Left lung (tissue), 10 donors: ENCODE data around the gene GJC1. TPM values are rescaled to one million over a fixed set of nuclear protein-coding genes. Genes with fewer than 3 reads are reported as not detected.
A peak's percentile ranks its signal among the peaks of the same experiment; 100 is the strongest.

Experiments used
- ATAC-seq: fragments of 200-7000 bp; cut with Tn5 transposase; one replicate; pipeline ENCODE4 v1.9.1; 2020; ENCODE audit warnings: moderate library complexity
- DNase-seq, 4 donors: peaks; one replicate each; pipeline ENCODE4 v3.0.0-alpha.2; 2013 to 2020
- H3K27ac ChIP-seq, 2 donors: fragments of 200-600 bp; sonication (generic) in 1 of 2; one replicate each; pipeline versions ENCODE4 v1.5.0 to v1.8.0; 2020 to 2021
- H3K27me3 ChIP-seq, 2 donors: fragments of 200-600 bp; sonication (generic) in 1 of 2; one replicate each; pipeline versions ENCODE4 v1.5.0 to v1.8.0; 2020 to 2021
- H3K36me3 ChIP-seq, 2 donors: fragments of 200-600 bp; sonication (generic) in 1 of 2; one replicate each; pipeline versions ENCODE4 v1.5.0 to v1.8.0; 2020 to 2021
- H3K4me1 ChIP-seq, 2 donors: fragments of 200-600 bp; one replicate each; pipeline ENCODE4 v1.8.0; 2021
- H3K4me3 ChIP-seq, 2 donors: fragments of 200-600 bp; sonication (generic) in 1 of 2; one replicate each; pipeline versions ENCODE4 v1.5.0 to v1.8.0; 2020 to 2021; ENCODE audit warnings: mild to moderate bottlenecking in 1 of 2
- H3K9me3 ChIP-seq, 2 donors: fragments of 200-600 bp; sonication (generic) in 1 of 2; one replicate each; pipeline versions ENCODE4 v1.5.0 to v1.8.0; 2020 to 2021
- intact Hi-C, 2 donors: fragments of 100-400 bp; cut with DNase I; formaldehyde crosslinking; loops; one replicate each; pipeline versions ENCODE4 v1.11.2 to v1.14.2; 2022
- polyA plus RNA-seq, 6 donors: library from polyadenylated mRNA; unstranded; fragments of 120-200 nt; gene quantifications; one replicate each; pipeline ENCODE4 v1.2.1, GENCODE V29; 2013; ENCODE audit not compliant: insufficient read length in 6 of 6
- total RNA-seq, 2 donors: library from RNA; stranded (reverse); fragmentation: NEBNext Ultra II Directional; extraction: Animal tissue kit (Norgen Biotek cat#: 25700); gene quantifications; one replicate each; pipeline ENCODE4 v1.2.1, GENCODE V29; 2021
- TF ChIP-seq, protein P1 (sequence below), 2 donors: fragments of 200-600 bp; sonication (generic) in 1 of 2; IDR thresholded peaks; one replicate each; pipeline versions ENCODE4 v1.5.0 to v1.8.0; 2021; ENCODE audit warnings: antibody characterized with exemption in 2 of 2
- donor health status: DM: no; HTN: yes; CAD: no.
- donor health status: DM: no; HTN: no; CAD: no.

The GJC1 gene
- total and polyA plus RNA-seq, 8 donors: 17.3 to 52.9 (median 46.2) TPM

GRCh38 chr17:44865231-44865660 lies 35.2 kb upstream of the GJC1 start:
- ATAC-seq (peak; percentile 87), DNase-seq (peak in 3 of 4 donors; percentile 43 to 80 (median 71))
- TF ChIP-seq, protein P1, sequence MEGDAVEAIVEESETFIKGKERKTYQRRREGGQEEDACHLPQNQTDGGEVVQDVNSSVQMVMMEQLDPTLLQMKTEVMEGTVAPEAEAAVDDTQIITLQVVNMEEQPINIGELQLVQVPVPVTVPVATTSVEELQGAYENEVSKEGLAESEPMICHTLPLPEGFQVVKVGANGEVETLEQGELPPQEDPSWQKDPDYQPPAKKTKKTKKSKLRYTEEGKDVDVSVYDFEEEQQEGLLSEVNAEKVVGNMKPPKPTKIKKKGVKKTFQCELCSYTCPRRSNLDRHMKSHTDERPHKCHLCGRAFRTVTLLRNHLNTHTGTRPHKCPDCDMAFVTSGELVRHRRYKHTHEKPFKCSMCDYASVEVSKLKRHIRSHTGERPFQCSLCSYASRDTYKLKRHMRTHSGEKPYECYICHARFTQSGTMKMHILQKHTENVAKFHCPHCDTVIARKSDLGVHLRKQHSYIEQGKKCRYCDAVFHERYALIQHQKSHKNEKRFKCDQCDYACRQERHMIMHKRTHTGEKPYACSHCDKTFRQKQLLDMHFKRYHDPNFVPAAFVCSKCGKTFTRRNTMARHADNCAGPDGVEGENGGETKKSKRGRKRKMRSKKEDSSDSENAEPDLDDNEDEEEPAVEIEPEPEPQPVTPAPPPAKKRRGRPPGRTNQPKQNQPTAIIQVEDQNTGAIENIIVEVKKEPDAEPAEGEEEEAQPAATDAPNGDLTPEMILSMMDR (IDR thresholded peaks at IDR 0.05): peak; percentile 87 to 89
- H3K27ac ChIP-seq: no peak overlapping the region
- no peaks in the 10 kb centered on the region for H3K4me1 ChIP-seq
- H3K27me3 ChIP-seq: no peaks in the 10 kb centered on the region
- intact Hi-C loops: loop anchor here (5.0 to 10.0 kb wide), 2 partner anchors 88 to 90 kb away; no protein-coding TSS in a partner anchor
- H3K9me3 ChIP-seq: no peaks in the 10 kb centered on the region
- no peak overlapping the region for H3K4me3 ChIP-seq
- peaks cover 0 to 98% of the 10 kb centered on the region in 2 donors for H3K36me3 ChIP-seq

DNA sequence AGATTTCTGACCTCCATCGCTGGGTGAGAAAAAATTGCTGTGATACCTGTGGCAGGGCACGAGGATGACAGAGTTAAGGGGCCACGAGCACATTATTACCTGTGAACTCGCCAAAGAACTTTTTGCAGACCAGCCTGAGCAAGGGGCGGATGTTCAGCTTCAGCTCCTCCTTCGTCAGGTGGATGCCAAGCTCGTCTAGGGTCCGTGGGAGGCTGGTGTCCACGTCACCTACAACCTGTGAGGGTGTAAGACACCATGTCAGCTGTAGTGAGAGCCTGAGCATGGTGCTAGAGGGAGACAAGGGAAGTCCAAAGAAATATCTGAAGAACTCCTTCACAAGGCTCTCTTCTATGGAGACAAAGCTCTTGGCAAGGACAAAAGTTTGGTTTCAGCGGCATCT lies 34.7 kb upstream of the GJC1 start:
- intact Hi-C loops: loop anchor here (5.0 to 10.0 kb wide), 2 partner anchors 88 to 90 kb away; no protein-coding TSS in a partner anchor
- H3K4me3 ChIP-seq: no peak overlapping the region
- H3K36me3 ChIP-seq: peaks cover 0 to 98% of the 10 kb centered on the region in 2 donors
- no peaks in the 10 kb centered on the region for H3K4me1 ChIP-seq
- no peak for DNase-seq
- H3K27ac ChIP-seq: no peak overlapping the region
- no peaks in the 10 kb centered on the region for H3K9me3 ChIP-seq
- TF ChIP-seq, protein P1 (IDR thresholded peaks at IDR 0.05): no peak
- ATAC-seq: peak; percentile 12
- H3K27me3 ChIP-seq: no peaks in the 10 kb centered on the region

DNA sequence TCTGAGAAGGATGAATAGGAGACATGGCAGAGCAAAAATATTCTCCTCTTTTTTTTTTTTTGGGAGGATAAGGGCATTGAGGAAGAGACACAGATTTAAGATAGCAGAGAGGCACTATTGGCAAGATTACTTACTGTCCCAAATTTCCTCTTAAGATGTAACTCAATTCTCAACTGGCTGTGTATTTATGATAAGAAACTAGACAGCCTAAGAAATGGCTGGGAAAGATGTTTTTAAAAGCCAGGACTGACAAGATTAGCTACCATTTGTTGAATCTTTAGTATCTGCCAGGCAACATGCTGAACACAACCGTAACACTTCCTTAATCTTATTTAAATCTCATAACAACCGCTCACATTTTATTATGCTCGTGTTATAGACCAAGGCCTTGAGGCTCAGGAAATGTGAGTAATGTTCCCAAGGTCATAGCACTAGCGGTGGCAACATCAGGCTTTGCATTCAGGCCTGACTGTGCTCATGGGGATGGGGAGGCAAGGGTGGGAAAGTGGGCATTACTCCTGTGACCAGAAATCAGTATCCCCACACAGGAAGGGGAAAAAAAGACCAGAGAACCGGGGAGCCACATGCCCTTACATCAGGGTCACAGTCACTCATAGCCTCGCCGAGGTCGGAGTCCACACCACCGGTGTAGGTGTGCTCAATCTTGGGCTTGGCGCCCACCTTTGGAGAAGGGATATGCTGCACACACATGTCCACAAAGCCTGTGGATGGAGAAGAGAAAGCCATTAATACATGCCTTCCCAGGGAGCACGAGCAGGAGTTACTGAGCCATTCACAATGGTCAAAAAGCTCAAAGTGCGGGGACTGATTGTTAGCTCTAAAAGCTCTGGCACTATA lies 33.2 kb upstream of the GJC1 start:
- intact Hi-C loops: loop anchor here in 1 of 2 donors (10.0 kb wide), 1 partner anchor 88 kb away; no protein-coding TSS in a partner anchor
- H3K4me1 ChIP-seq: no peaks in the 10 kb centered on the region
- no peaks in the 10 kb centered on the region for H3K27me3 ChIP-seq
- H3K4me3 ChIP-seq: no peak overlapping the region
- TF ChIP-seq, protein P1 (IDR thresholded peaks at IDR 0.05): no peak
- DNase-seq: no peak
- H3K36me3 ChIP-seq: peaks cover 0 to 98% of the 10 kb centered on the region in 2 donors
- H3K9me3 ChIP-seq: no peaks in the 10 kb centered on the region
- no peak for ATAC-seq
- H3K27ac ChIP-seq: no peak overlapping the region

GRCh38 chr17:44862278-44862914 lies 32.3 kb upstream of the GJC1 start:
- H3K36me3 ChIP-seq: peaks cover 0 to 98% of the 10 kb centered on the region in 2 donors
- ATAC-seq (no peak), DNase-seq (no peak)
- no peaks in the 10 kb centered on the region for H3K9me3 ChIP-seq
- H3K27ac ChIP-seq: no peak overlapping the region
- H3K4me3 ChIP-seq: no peak overlapping the region
- TF ChIP-seq, protein P1 (IDR thresholded peaks at IDR 0.05): no peak
- H3K27me3 ChIP-seq: no peaks in the 10 kb centered on the region
- no peaks in the 10 kb centered on the region for H3K4me1 ChIP-seq
- intact Hi-C loops: loop anchor here in 1 of 2 donors (10.0 kb wide), 1 partner anchor 88 kb away; no protein-coding TSS in a partner anchor

DNA sequence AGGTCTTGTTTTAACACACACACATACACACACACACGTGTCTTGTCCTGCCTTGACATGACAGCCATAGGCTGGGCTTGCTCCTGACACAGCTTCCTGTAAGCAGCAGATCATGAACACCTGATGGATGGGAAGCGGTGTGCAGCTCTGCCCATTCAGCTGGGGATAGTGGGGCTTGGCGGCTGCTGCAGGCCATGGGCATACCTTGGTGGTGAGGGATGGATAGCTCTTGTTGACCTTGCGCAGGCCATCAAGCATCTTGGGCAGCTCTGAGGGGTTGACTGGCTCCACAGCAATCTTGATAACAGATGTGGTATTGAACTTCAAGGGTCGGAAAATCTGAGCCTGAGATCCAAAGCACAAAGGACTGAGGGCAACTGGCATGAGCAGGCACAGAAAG lies 29.6 kb upstream of the GJC1 start:
- TF ChIP-seq, protein P1 (IDR thresholded peaks at IDR 0.05): no peak
- peaks cover 0 to 100% of the 10 kb centered on the region in 2 donors for H3K36me3 ChIP-seq
- intact Hi-C loops: loop anchor here in 1 of 2 donors (10.0 kb wide), 1 partner anchor 85 kb away; no protein-coding TSS in a partner anchor

More for the DNA sequence above, 29.6 kb upstream of the GJC1 start:
- Histone ChIP-seq H3K27me3 (no peaks in the 10 kb centered on the region), H3K27ac (no peak overlapping the region), H3K4me1 (no peaks in the 10 kb centered on the region), H3K4me3 (no peak overlapping the region), H3K9me3 (no peaks in the 10 kb centered on the region)
- DNase-seq: no peak
- no peak for ATAC-seq
